ENCODE results near the gene RPL18A. TPM values are rescaled to one million over a fixed set of nuclear protein-coding genes. Genes with fewer than 3 reads are reported as not detected.

RPL18A gene
- total and polyA plus RNA-seq, 2 experiments from 2014 or later = 837 to 1,456 TPM

- in situ Hi-C loops (cut with MboI) = no loop called here
- Histone ChIP-seq H3K9me3 (ENCODE audit: low read depth) (no peaks in the 10 kb centered on the region), H3F3A (ENCODE audit: insufficient read depth) (no peaks in the 10 kb centered on the region), H3K4me3 (no peak overlapping the region), H3K27ac (no peak overlapping the region), H3K79me2 (ENCODE audit: insufficient read depth) (no peaks in the 10 kb centered on the region), H3K9ac (no peak overlapping the region), H4K20me1 (ENCODE audit: insufficient read depth) (no peaks in the 10 kb centered on the region), H3K9me2 (ENCODE audit: insufficient read depth) (no peaks in the 10 kb centered on the region), H3K4me1 (ENCODE audit: insufficient read depth) (no peaks in the 10 kb centered on the region), H3K27me3 (replicated peaks; ENCODE audit: insufficient read depth) (no peaks in the 10 kb centered on the region), H3K4me2 (ENCODE audit: unreplicated experiment) (no peak overlapping the region), H3K36me3 (ENCODE audit: low read depth) (no peaks in the 10 kb centered on the region), H2AFZ (no peak overlapping the region)
- TF ChIP-seq EZH2 (IDR thresholded peaks at IDR 0.05; ENCODE audit: insufficient read depth, poor library complexity, severe bottlenecking) (no peak), EZH2phosphoT487 (IDR thresholded peaks at IDR 0.05; ENCODE audit: insufficient read depth, low read depth) (no peak)
- DNase-seq = no peak
- WGBS, 2 experiments (ENCODE audit: low coverage in 1 of 2, low lambda C conversion rate in 2 of 2, missing lambda C conversion rate in 2 of 2) = 48 to 53% methylated on average over 12 to 13 of the region's 13 CpGs
Measured at GRCh38 chr19:17817668-17818363, 41.9 kb upstream of the RPL18A start.

DNA sequence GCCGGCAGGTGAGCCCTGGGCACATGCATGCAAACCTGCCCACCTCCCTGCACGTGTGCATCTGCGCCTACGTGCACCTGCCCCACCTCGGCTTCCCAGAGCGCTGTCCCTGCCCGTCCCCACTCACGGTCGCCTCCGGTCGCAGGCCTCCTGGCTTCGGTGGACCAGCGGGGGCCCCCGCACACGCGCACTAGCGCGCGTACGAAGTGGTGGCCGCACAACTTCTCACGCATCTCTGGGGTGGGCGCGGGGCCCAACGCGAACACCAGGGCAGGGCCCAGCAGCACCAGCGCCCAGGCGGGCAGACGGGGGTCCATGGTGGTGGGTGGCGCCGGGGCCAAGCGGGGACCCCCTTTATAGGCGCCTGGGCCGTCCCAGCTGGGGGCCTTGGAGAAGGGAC lies 38.5 kb upstream of the RPL18A start, which contains the start of gene INSL3:
Gene INSL3 (minus strand): TSS at position 330 of the 400 bp plus-strand sequence. CDS start 13 bp downstream, at position 317.
- H3F3A ChIP-seq (ENCODE audit: insufficient read depth) = no peaks in the 10 kb centered on the region
- no peak for TF ChIP-seq EZH2phosphoT487 (IDR thresholded peaks at IDR 0.05; ENCODE audit: insufficient read depth, low read depth)
- TF ChIP-seq EZH2 (IDR thresholded peaks at IDR 0.05; ENCODE audit: insufficient read depth, poor library complexity, severe bottlenecking) = no peak
- in situ Hi-C loops (cut with MboI) = no loop called here
- no peaks in the 10 kb centered on the region for H3K36me3 ChIP-seq (ENCODE audit: low read depth)
- 76 to 81% methylated on average over 31 to 34 of the region's 34 CpGs for WGBS, 2 experiments (ENCODE audit: low coverage in 1 of 2, low lambda C conversion rate in 2 of 2, missing lambda C conversion rate in 2 of 2)
- H3K9ac ChIP-seq = no peak within 1 kb of the TSS
- H3K9me2 ChIP-seq (ENCODE audit: insufficient read depth) = no peaks in the 10 kb centered on the region
- DNase-seq = no peak
- no peaks in the 10 kb centered on the region for H3K79me2 ChIP-seq (ENCODE audit: insufficient read depth)
- no peaks in the 10 kb centered on the region for H3K4me1 ChIP-seq (ENCODE audit: insufficient read depth)
- H3K27me3 ChIP-seq (replicated peaks; ENCODE audit: insufficient read depth) = no peaks in the 10 kb centered on the region
- no peaks in the 10 kb centered on the region for H3K9me3 ChIP-seq (ENCODE audit: low read depth)
- H3K4me2 ChIP-seq (ENCODE audit: unreplicated experiment) = no peak within 1 kb of the TSS
- no peak within 1 kb of the TSS for H3K27ac ChIP-seq
- H3K4me3 ChIP-seq = no peak within 1 kb of the TSS
- no peaks in the 10 kb centered on the region for H4K20me1 ChIP-seq (ENCODE audit: insufficient read depth)
- no peak within 1 kb of the TSS for H2AFZ ChIP-seq

DNA sequence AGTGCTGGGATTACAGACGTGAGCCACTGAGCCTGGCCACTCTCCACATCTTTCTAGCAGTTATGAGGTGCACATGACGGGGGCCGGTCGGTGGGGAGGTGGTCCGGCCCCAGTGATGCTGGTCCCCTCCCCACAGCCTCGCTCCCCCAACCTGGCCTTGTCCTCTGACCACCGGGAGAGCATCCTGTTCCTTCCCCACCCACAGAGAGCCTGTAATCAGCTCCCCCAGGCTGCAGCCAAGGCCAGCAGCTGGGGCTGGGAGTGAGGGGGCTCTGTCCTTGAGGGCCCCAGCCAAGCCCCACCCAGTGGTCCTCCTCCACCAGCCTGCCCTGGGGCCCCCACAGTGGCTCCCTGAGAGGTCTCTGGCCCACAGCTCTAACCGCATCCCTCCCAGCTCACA lies 35.4 kb upstream of the RPL18A start:
- H3K27me3 ChIP-seq (replicated peaks; ENCODE audit: insufficient read depth) = no peaks in the 10 kb centered on the region

DNA sequence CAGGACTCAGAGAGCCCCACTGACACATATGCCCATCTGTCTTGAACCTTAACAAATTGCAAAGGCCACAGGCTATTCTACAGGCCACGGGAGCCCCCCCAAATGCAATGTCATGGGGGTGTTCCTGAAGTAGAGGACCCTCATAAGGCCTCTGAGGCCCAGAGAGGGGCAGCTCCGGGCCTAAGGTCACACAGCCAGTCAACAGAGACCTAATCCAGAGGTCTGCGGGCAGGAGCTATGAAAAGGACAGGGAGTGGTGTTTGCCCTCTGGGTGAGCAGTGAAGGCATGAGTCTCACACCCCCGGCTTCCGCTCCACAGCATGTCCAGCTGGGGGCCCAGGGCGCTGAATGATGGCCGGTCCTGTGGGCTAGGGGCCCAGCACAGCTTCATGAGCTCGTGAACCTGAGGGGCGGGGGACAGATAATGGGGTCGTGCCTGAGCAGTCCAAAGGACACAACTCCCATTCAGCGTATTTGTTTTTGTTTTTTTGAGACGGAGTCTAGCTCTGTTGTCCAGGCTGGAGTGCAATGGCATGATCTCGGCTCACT lies 33.1 kb upstream of the RPL18A start:
- WGBS, 2 experiments (ENCODE audit: low coverage in 1 of 2, low lambda C conversion rate in 2 of 2, missing lambda C conversion rate in 2 of 2) = 83% methylated on average over 13 of the region's 13 CpGs
- in situ Hi-C loops (cut with MboI) = no loop called here

More for the DNA sequence above, 35.4 kb upstream of the RPL18A start:
- H3K9ac ChIP-seq = no peak overlapping the region
- H3K79me2 ChIP-seq (ENCODE audit: insufficient read depth) = no peaks in the 10 kb centered on the region
- no peak for DNase-seq
- H3K4me3 ChIP-seq = no peak overlapping the region
- H3F3A ChIP-seq (ENCODE audit: insufficient read depth) = no peaks in the 10 kb centered on the region
- H3K4me1 ChIP-seq (ENCODE audit: insufficient read depth) = no peaks in the 10 kb centered on the region
- H3K36me3 ChIP-seq (ENCODE audit: low read depth) = no peaks in the 10 kb centered on the region
- H3K9me3 ChIP-seq (ENCODE audit: low read depth) = no peaks in the 10 kb centered on the region
- no peak overlapping the region for H2AFZ ChIP-seq
- 40 to 55% methylated on average over 8 of the region's 8 CpGs for WGBS, 2 experiments (ENCODE audit: low coverage in 1 of 2, low lambda C conversion rate in 2 of 2, missing lambda C conversion rate in 2 of 2)
- in situ Hi-C loops (cut with MboI) = no loop called here
- no peaks in the 10 kb centered on the region for H3K9me2 ChIP-seq (ENCODE audit: insufficient read depth)
- H3K4me2 ChIP-seq (ENCODE audit: unreplicated experiment) = no peak overlapping the region
- no peak overlapping the region for H3K27ac ChIP-seq
- TF ChIP-seq EZH2phosphoT487 (IDR thresholded peaks at IDR 0.05; ENCODE audit: insufficient read depth, low read depth) = no peak
- no peaks in the 10 kb centered on the region for H4K20me1 ChIP-seq (ENCODE audit: insufficient read depth)

More for the DNA sequence above, 33.1 kb upstream of the RPL18A start:
- no peak for TF ChIP-seq EZH2 (IDR thresholded peaks at IDR 0.05; ENCODE audit: insufficient read depth, poor library complexity, severe bottlenecking)
- TF ChIP-seq EZH2phosphoT487 (IDR thresholded peaks at IDR 0.05; ENCODE audit: insufficient read depth, low read depth) = no peak
- Histone ChIP-seq H3K9ac (no peak overlapping the region), H3F3A (ENCODE audit: insufficient read depth) (no peaks in the 10 kb centered on the region), H3K27me3 (replicated peaks; ENCODE audit: insufficient read depth) (no peaks in the 10 kb centered on the region), H4K20me1 (ENCODE audit: insufficient read depth) (no peaks in the 10 kb centered on the region), H3K9me2 (ENCODE audit: insufficient read depth) (no peaks in the 10 kb centered on the region), H3K36me3 (ENCODE audit: low read depth) (no peaks in the 10 kb centered on the region), H3K79me2 (ENCODE audit: insufficient read depth) (no peaks in the 10 kb centered on the region), H3K27ac (no peak overlapping the region), H3K9me3 (ENCODE audit: low read depth) (no peaks in the 10 kb centered on the region), H3K4me2 (ENCODE audit: unreplicated experiment) (no peak overlapping the region), H2AFZ (no peak overlapping the region), H3K4me3 (no peak overlapping the region), H3K4me1 (ENCODE audit: insufficient read depth) (no peaks in the 10 kb centered on the region)
- DNase-seq = no peak

All from GM23248 (cell line).